Fibroblast of the conjunctiva (primary cell): Measurements from ENCODE around the gene PDK1.
"Not testable (repeated sequence)": the region's sequence is repeated elsewhere in the genome, so short reads cannot be mapped to it uniquely, and the experiment has no call there.

Experiments
- DNase-seq: peaks from one replicate; pipeline ENCODE4 v3.0.0-alpha.2; 2010; ENCODE audit warnings: low read depth

Gene PDK1

DNA sequence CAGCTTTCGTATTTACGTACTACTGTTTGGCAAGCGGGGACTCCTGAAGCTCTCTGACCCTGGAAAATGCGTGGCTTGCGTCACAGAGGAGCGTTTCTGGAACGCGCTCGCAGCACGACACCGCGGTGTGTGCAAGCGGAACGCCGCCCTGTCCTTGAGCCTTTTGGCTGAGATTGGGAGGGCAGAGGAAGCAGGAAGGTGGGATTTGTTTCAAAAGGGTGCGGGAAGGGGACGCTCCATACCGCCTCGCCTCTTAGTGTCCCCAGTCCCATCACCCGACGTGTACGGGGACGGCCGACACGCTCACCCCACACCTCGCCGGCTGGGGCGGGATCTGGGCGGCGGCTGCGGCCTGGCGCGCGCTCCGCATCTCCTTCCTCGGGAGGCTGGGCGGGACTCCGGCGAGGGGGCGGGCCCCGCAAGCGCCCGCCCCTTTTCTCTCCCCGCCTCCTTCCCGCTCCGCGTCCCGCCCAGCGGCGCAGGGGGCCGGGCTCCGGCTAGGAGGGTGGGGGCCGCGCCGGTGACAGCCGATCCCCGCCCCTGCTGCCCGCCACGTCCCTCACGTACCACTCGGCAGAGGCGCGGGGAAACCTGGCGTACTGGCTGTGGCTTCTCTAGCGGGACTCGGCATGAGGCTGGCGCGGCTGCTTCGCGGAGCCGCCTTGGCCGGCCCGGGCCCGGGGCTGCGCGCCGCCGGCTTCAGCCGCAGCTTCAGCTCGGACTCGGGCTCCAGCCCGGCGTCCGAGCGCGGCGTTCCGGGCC lies at the start of gene PDK1:
TSS of gene PDK1 (plus strand) at position 569 of the 762 bp plus-strand sequence. CDS start at position 630, 61 bp downstream.
- DNase-seq = peak; percentile 66

DNA sequence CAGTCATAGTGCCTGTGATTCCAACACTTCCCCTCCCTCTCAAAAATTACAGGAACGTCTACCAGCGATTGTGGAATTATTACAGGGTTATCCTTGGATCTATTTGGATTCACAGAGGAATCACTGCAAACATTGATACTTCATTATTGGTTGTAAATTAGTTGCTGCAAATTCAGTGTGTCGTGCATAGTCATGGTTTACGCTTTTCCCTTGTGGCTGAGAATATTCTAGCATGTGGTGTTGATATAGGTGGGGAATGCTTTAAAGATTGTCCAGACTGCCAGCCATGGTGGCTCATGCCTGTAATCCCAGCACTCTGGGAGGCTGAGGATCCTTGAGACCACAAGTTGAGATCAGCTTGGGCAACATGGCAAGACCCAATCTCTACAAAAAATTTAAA lies 48.7 kb upstream of the PDK1 start:
- DNase-seq = no peak

DNA sequence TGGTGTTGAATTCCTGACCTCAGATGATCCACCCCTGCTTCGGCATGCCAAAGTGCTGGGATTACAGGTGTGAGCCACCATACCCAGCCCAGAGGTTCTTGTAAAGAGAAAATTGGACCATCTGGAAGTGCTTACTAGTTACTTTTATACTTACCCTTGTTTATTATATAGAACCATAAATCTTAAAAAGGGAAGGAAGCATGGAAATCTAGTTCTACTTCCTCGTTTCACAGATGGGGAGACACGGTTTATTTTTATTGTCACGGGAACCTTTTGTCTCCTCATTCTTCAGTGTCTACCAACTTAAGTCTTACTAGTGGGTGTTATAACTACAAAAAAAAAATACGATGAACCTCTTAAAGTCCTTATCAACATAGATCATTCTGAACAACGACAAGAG lies 45.8 kb upstream of the PDK1 start:
- no peak for DNase-seq

DNA sequence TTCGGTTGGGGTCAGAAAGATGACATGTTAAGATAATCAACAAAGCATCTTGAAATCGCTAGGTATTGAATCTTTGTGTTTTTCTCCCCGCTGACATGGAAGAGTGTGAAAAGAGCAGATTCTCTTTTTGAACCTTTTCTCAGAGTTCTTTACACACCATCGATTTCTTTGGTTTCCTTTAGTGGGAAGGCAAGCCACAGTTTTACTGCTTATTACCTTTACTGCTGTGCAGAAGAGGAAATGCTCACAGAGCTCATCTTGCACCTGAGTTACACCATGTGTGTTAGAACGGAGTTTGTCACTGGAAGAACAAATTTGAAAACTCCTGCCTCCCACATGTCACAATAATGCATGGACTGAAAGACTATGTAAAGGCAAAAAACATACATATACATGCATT lies 45.3 kb upstream of the PDK1 start:
- no peak for DNase-seq

DNA sequence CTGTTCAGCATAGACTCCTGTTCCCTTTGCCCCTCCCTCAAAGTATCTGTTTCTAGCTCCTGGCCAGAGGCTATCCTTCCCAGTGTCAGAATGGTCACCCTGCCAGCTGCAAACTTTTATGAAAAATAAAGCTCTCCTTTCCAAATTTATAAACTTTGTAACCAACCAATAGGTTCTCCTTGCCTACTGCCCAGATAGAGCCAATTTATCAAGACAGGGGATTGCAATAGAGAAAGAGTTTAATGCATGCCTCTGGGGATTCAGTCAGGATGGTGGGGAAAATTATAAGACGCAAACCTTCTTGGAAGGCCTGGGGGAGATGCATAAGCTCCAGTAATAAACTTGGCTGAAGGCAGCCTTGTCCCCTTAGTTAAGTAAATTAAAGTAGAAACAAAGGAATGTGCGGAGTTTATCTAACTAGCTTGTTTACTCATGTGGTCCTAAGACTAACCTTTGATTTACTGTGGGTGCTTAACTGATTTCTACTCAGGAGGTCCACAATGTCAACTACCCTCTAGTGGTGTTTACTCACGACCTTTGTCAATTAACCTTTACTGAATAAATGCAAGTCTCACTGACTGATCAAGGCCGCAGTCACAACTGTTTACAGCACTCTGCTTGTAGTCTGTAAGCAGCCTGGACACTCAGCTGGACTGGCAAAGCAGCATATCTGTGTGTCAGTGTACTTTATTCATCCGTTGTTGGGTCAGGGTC lies 42.9 kb upstream of the PDK1 start:
- DNase-seq = no peak

DNA sequence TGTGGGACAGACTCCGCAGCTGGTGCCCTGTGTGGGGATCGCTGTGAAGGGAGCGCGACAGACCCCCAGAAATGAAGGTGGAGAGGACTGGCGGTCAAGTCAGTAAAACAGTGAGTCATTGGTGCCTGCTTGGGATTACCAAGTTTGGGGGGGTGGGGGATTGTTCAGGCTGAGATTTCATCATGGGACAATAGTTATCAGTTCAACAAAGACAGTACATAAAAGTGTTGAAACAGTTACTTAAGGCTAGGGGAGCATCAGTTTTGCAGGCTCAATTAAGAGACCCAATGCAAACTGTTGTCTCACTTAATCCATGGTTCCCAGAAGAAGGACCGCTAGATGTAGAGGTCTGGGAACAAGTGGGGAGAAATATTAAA lies 42.4 kb upstream of the PDK1 start:
- DNase-seq = no peak

DNA sequence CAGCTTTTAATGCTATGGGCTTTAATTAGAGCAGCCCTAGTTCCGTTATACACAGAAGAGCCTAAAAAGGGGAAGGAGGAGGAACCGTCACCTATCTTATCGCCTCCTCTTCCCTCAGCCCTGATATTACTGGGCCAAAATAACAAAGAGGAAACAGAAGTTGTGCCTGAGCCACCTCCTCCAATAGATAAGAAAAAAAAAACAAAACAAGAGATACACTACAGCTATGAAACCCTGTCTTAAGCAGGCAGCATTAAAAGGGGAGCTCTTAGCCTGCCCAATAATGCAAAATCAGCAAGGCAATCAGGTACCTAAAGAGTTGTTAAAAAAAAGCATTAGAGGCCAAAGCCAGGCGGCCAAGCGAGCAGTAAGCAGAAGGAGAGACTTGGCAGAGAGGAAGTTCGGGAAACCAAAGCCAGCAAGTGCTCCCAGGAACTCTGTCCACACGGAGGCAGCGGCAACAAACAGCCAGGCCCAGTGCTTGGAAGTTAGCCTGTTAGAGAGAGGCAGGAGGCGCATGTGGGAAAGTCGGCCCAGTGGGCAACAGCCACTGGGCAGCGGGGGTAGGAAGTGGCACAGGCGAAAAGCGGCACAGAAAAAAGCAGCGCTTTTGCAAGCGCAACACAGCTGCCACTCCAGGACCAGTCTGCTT lies 41.8 kb upstream of the PDK1 start:
- no peak for DNase-seq

DNA sequence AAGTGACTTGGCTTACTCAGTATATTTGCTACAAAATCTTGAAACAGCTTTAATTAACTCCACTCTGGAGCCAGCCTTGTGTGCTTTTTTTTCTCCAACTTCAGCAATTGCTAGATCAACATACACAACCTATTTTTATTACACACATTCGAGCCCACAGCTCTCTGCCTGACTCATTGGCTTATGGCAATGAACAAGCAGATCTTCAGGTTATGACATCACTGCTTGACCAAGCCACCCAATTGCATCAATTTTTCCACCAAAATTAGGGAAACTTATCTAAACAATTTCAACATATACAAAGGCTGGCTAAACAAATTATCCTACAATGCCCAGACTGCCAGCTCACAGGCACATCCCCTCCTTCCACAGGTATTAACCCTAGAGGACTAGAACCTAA lies 39.6 kb upstream of the PDK1 start:
- no peak for DNase-seq

DNA sequence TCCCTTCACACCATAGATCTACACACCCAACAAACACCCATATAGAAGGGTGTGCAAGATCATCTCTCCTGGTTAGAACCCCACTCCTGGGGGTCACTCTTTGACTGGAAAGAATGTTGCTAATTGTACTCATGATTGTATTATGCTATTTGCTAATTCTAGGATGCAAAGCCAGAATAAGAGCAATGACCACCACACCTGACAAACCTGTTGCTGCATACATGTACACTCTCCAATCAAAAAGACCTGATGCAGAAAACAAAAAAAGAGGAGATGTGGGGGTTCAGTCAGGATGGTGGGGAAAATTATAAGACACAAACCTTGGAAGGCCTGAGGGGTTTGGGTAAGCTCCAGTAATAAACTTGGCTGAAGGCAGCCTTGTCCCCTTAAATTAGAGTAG lies 36.9 kb upstream of the PDK1 start:
- no peak for DNase-seq

DNA sequence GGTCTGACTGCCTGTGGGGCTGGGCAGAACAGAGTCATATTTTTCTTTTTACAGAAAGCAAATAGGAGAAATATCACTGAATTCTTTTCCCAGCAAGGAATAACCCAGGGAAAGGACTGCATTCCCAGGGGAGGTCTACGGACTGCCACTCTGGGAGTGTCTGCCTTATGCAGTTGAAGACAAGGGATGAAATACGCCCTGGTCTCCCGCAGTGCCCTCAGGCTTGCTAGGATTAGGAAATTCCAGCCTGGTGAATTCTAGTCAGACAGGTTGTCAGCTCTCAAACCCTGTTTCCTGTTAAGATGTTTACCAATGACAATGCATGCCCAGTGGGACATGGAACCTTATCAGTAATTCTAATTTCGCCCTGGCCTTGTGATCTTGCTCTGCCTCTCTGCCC lies 30.3 kb upstream of the PDK1 start:
- DNase-seq = no peak

DNA sequence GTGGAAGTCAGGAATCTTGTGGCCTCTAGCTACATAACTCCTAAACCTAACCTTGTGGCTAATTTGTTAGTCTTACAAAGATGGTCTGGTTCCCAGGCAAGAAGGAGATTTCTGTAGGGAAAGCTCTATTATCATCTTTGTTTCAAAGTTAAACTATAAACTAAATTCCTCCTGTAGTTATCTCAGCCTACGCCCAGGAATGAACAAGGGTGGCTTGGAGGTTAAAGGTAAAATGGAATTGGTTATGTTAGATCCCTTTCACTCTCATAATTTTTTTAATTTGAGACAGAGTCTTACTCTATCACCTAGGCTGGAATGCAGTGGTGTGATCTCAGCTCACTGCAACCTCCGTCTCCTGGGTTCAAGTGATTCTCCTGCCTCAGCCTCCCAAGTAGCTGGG lies 24.6 kb upstream of the PDK1 start:
- no peak for DNase-seq

DNA sequence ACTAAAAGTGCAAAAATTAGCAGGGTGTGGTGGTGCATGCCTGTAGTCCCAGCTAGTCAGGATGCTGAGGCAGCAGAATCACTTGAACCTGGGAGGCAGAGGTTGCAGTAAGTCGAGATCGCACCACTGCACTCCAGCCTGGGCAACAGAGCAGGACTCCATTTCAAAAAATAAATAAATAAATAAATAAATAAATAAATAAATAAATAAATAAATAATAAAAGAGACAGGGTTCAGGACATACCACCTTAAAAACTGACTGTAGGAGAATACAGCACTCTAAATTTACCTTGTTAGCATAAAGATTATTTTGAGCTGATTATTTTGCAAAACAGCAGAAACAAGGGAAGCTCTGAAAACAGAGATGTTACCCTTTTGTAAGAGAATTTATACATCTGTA lies 23.4 kb upstream of the PDK1 start:
- not testable (repeated sequence) for DNase-seq

DNA sequence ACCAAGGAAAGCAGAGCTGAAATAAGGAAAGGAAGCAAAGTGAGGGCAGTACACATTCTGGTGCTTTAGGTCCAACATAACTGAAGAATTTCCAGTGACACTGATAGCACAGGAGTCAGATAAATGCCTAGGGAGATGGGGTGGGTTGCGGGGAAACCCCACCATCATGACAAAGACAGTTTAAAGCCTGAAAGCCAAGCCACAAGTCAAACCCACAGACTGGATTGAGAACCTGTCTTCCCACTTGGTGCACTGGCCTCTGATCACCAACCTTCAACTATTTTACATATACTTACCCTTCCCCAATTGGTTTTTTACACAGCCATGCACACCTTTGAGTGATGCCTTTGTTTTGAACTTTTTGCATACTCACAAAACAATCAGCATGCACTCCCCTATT lies 22.2 kb upstream of the PDK1 start:
- DNase-seq = no peak

DNA sequence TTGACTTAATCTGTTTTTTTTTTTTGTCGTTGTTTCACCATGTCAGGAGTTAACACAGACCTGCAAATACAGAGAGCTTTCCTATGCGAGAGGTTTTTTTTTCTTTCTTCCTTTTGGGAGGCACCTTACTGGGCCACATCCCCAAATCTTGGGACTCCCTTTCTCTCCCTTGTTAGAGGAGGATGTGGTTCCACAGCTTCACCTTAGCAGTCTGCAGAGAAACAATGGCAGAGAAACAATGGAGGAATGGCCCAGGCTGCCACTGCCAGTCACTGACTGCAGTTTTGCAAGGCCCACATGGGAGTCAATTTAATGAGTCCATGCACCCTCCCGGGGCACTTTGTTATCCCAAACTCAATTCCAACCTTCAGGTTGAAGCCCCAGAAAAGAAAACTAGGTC lies 20.8 kb upstream of the PDK1 start:
- DNase-seq = no peak

DNA sequence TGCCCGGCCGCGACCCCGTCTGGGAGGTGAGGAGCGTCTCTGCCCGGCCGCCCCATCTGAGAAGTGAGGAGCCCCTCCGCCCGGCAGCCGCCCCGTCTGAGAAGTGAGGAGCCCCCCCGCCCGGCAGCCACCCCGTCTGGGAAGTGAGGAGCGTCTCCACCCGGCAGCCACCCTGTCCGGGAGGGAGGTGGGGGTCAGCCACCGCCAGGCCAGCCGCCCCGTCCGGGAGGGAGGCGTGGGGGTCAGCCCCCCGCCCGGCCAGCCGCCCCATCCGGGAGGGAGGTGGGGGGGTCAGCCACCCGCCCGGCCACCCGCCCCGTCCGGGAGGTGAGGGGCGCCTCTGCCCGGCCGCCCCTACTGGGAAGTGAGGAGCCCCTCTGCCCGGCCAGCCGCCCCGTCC lies 18.0 kb upstream of the PDK1 start:
- not testable (repeated sequence) for DNase-seq

DNA sequence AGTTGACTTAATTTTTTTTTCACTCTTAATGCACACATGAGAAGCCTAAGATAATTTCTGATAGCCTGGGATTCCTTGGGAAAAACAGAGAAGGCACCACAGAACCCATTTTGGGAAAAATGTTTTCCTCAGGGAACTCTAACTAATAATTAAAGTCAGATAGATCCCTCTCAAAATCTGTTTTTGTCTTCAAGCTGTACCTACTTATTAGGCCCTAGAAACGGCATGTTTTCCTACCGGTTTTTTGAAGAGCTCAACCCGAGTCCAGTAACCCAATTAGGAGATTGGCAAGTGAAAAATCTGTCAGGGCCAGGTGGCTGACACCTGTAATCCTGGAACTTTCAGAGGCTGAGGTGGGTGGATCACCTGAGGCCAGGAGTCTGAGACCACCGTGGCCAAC lies 16.1 kb upstream of the PDK1 start:
- DNase-seq = no peak

DNA sequence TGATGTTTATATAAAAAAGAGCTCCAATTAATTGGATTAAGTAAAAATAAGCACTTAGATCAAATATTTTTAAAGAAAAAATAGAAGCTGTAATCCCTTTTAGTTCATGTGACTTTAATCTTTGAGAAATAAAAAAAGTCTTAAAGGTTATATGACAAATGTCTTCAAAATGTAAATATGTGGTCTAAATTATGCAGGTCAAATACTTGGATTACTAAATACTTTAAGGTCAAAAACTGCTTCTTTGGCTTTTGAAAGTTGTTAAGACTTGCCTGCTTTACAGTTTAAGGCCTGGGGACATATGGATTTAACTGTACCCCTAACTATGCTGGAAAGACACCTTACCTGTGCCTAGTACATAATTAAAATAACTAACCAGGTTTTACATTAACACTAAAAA lies 15.5 kb upstream of the PDK1 start:
- no peak for DNase-seq

DNA sequence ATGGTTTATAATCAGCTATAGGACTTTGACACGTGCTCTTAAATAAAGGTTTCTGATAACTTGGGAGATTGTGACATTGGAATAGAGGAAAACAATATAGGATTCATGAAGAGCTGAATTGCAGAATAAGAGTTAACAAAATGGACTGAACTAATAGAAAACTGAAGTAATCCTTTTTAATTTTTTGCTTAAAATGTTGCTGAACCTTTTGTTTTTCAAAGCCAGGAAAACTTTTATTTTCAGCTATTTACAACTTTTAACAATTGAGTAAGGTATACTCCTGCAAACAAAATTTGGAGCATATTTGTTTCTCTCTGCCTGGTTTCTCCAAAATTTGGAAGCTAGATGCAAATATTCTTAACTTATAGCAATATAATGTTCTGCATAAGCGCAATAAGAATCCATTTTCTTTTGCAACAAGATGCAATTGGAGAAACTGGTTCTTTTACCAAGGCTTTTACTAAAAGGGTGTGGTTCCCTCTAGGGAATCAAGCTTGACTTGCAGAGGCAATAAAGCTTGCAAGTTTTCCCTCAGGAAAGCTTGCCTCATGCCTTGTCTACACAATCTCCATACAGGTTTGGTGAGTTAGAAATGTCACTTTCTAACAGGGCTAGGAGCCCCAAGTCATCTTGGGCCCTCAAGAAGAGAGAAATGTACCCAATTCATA lies 10.3 kb upstream of the PDK1 start:
- DNase-seq = no peak

DNA sequence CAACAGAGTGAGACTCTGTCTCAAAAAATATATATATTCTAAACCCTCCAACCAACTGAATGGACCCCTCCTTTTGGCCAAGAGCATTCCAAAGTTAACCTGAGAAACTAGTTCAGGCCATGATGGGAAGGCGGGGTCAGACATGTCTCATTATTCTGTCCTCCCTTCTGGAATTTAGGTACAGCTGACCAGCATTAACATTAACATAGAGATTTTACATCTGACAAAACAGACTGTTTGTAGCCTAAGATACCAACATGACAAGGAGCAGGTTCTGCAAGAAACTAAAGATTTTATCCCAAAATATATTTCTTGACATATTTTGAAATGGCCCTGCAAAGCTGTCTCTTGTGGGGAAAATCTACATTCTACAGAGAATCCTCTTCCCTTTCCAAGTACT lies 6.8 kb upstream of the PDK1 start:
- DNase-seq = no peak

DNA sequence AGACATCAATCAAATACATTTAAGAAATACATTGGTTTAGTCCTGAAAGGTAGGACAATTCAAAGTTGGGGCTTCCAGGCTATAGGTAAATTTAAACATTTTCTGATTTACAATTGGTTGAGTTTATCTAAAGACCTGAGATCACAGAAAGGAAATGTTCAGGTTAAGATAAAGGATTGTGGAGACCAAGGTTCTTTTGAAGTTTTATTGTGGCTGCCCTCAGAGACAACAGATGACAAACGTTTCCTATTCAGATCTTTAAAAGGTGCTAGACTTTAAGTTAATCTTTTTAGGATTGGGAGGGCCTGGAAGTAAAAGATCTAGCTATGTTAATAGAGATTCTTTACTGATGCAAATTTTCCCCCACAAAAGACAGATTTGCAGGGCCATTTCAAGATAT lies 6.1 kb upstream of the PDK1 start:
- not testable (repeated sequence) for DNase-seq

DNA sequence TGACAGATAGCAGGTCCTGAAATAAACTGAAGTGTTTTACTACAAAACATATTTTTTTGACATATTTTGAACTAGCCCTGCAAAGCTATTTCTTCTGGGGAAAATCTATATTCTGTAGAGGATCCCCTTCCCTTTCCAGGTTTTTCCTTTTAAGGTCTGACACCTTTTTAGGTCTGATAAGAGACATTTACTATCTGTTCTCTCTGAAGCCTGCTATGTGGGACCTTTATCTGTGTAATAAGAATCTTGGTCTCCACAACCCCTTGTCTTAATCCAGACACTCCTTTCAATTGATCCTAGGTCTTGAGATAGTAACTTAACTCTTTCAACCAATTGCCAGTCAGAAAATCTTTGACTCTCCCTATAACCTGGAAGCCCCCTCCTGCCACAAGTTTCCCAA lies 5.5 kb upstream of the PDK1 start:
- no peak for DNase-seq

DNA sequence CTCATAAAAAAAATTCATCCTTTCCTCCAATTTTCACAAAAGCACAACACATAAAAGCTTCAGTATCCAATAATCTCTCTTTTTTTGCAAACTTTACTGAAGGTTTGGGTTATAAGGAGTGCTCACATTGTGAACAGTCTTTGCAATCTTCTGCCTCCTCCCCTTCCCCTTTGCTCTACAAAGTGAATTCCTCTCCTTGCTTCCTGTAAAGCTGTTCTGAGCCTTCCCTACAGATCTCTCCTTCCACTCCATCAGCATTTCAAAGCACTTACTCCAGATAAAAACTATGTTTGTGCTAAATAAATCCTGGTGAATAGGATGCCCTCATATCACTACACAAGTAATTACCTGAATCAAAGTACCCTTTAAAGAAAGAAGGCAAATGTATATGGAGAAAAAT lies 4.6 kb upstream of the PDK1 start:
- no peak for DNase-seq
